Glomerular endothelial cell (primary cell): ENCODE measurements around the gene CPSF6. TPM values are rescaled to one million over a fixed set of nuclear protein-coding genes. Genes with fewer than 3 reads are reported as not detected.
"Not testable (repeated sequence)": the region's sequence is repeated elsewhere in the genome, so short reads cannot be mapped to it uniquely, and the experiment has no call there.

Experiments
- DNase-seq: peaks from one replicate; pipeline ENCODE4 v3.0.0-alpha.2; 2011; ENCODE audit warnings: low read depth, low spot score; ENCODE audit errors: extremely low read depth
- total RNA-seq: library from RNA; depleted of rRNA; stranded (reverse); fragments of >200 nt; gene quantifications from 2 replicates; pipeline ENCODE4 v1.2.3, GENCODE V29; 2015

The CPSF6 gene
- total RNA-seq, 1 donor from 2014 or later = 28.9 TPM

GRCh38 chr12:69254862-69255261, 15.5 kb downstream of the CPSF6 start:
- no peak for DNase-seq

- no peak for DNase-seq
Observed at GRCh38 chr12:69258655-69259054, 19.3 kb downstream of the CPSF6 start.

GRCh38 chr12:69262264-69262974, 23.1 kb downstream of the CPSF6 start:
- DNase-seq = no peak

DNA sequence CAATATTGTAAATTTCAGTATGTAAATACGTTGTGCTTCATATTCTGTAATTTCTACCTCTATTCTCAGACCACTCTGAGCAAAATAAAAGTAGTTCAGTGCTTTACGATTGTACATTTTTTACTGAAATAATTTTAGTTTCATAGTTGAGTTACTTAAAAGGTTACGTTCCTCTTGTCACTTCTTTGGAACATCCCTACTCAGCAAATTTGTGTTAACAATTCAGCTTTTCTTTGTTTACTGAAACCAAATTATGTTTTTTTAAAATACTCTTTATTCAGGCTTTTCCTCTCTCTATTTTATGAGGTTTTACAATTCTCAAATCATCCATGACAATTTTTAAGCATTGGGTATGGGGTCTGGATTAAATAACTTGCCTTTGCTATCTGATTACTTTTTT, 25.8 kb downstream of the CPSF6 start:
- DNase-seq = no peak

- not testable (repeated sequence) for DNase-seq
Observed at GRCh38 chr12:69265633-69266032, 26.3 kb downstream of the CPSF6 start.

- peak; percentile 42 for DNase-seq
Observed at GRCh38 chr12:69266036-69266635, 26.8 kb downstream of the CPSF6 start.

DNA sequence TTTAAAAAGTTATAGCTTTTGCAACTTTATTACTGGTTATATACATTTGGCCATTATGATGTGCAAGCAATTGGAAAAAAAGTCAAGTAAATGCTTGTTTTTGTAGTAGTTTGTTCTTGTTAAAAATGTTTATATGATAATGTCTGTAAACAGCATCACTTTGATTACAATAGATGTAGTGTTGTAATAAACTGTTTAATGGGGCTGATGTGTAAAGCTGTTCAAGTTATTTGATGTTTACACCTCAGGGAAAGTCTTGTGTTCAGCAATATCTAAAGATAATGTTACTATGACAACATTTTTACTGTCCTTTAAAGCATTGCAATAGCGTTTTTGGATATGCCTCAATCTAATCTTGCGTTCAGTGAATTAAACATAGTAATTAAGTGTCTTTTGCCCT, 30.4 kb downstream of the CPSF6 start:
- no peak for DNase-seq

DNA sequence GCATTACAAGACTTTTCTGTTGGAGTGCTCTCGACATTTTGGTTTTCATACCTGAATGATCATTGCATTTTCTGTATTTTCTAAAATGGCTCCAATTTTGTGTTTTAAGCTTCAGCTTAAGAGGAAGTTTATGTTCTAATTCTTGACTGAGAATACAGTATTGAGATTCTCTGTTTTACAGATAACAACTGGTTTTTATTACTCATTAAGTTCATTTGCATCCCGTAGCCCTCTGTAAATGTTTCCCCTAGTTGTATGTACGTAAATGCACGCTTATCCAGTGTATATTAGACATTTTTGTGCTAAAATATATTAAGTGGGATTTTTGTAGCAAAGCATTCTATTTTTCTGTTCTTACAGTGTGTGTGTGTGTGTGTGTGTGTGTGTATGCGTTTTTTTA, 33.1 kb downstream of the CPSF6 start:
- DNase-seq = no peak

- no peak for DNase-seq
Observed at GRCh38 chr12:69274861-69275260, 35.5 kb downstream of the CPSF6 start.

DNA sequence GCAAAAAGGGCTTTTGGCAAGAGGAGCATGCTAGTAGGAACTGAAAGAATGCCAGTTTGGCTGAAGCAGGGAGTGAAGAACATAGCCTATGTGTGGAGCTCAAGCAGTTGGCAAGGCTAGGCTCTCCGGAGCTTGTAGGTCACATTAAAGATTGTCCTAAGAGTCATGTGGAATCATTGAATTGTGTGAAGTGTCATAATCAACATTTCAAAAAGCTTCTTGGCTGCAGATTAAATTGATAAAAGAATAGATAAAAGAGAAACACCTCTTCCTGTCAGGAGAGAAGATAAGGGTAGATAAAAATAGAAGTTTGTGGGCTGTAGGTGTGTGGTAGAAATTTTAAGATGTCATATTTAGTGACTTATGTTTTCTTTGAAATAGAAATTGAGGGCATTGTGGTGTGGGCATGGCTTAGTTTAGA, 36.1 kb downstream of the CPSF6 start:
- DNase-seq = no peak

DNA sequence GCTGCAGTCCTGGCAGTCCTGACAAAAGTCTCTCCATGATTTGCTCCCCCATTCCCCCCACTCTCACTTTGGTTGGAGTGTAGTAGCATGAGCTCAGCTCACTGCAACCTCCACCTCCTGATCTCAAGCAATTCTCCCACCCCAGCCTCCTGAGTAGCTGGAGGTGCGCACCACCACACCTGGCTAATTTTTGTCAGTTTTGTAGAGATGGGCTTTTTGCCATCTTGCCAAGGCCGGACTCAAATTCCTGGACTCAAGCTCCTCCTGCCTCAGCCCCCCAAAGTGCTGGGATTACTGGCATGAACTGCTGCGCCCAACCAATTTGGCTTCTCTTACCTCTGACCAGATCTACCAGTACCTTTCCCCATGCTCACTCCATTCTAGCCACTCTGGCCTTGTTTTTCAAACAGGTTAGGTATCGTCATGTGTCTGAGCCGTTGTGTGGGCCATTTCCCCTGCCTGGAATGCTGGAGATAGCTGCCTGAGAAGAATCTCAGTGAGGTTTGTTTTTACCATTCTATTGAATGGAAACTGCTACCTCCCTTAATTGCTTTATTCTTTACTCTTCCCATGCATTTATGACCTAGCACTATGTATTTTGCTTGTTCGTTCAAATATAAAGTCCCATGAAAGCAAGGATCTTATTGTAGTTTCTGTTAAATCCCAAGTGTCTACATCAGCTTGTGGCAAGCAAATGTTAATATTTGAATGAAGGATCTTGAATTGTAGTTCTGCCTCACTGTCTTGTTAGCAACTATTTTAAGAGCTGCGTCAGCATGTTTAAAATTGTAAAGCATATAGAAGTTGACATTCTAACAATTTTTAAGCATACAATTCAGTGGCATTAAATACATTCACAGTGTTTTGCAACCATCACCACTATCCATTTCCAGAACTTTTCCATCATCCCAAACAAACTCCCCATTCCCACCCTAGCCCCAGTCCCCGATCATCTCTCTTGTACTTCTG, 39.7 kb downstream of the CPSF6 start:
- no peak for DNase-seq

DNA sequence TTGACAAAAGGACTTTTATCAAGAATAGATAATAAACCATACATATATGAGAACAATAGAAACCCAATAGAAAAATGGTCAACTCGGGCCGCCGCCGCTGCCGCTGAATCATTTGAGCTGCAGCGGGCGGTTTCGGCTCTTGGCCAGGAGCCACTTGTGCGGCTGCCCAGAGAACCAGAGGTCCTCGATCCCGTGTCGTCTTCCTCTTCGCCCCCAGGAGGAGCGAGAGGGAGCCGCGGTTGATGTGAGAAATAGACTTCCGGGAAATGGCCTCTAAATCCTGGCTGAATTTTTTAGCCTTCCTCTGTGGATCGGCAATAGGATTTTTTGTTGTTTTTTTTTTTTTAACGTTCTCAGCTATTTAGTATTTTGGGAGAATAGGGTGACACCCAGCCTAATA, 44.8 kb downstream of the CPSF6 start:
- DNase-seq = no peak

GRCh38 chr12:69287556-69287955, 48.2 kb downstream of the CPSF6 start:
- DNase-seq = no peak

DNA sequence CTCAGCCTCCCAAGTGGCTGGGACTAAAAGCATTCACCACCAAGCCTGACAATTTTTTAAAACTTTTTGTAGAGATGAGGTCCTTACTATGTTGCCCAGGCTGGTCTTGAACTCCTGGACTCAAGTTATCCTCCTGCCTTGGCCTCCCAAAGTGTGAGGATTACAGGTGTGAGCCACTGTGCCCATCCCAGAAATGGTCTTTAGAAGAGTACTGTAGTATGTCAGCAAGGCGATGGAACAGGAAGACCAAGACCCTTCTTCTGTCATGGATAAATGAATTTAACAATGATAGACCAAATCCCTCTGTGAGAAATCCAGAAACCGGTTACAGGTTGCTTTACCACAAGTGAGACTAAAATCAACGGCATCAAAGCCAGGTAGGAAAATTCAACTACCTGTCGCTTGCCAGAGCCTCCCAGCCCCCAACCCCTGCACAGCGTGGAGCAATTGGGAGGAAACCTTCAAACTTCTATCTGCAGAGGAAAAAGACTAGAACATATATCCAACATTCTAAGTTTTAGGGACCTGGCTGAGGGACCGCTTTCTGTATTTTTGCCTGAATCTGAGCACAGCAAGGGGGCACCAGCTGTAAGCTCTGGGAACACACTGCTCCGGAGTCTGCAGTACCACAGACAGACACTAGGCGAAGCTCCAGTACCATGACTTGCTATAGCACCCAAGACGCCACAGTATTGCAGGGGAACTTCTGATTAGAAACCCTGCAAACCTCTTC, 51.3 kb downstream of the CPSF6 start:
- DNase-seq = peak; percentile 52

DNA sequence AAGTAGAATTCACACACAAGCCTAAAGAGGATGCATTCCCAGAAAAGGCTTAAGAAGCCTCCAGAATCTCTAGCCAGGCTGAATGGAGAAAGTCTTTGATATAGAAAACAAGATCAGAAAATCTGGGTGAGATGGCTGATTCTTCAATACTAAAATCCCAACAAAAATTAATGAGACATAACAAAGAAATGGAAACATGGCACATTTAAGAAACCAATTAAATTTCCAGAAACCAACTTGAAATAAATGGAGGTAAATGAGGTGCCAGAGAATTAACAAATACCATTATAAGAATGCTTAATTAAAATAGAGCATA, 51.9 kb downstream of the CPSF6 start:
- no peak for DNase-seq

- no peak for DNase-seq
Observed at GRCh38 chr12:69298133-69298532, 58.8 kb downstream of the CPSF6 start.

DNA sequence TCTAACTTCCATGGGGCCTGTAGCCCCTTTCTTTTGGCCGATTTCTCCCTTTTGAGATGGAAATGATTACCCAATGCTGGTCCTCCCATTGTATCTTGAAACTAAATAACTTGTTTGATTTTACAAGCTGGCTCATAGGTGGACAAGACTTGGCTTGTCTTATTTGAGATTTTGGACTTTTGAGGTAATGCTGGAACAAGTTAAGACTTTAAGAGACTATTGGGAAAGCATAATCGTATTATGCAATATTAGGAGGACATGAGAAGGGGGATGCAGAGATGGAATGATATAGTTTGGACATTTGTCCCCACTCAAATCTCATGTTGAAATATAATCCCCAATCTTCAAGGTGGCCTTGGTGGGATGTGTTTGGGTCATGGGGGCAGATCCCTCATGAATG, 59.6 kb downstream of the CPSF6 start:
- DNase-seq = no peak

DNA sequence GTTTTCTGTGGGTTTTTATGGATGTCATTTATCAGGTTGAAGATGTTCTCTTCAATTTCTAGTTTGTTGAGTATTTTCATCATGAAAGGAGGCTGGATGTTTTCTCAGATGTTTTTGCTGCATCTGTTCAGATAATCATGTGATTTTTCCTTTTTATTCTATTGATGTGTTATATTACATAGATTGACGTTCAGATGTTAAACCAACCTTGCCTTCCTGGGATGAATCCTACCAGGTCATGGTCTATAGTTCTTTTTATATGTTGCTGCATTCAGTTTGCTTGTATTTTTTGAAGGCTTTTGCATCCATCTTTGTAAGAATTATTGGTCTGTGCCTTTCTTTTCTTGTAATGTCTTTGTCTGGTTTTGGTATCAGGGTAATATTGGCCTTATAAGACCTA, 64.9 kb downstream of the CPSF6 start:
- DNase-seq = no peak

DNA sequence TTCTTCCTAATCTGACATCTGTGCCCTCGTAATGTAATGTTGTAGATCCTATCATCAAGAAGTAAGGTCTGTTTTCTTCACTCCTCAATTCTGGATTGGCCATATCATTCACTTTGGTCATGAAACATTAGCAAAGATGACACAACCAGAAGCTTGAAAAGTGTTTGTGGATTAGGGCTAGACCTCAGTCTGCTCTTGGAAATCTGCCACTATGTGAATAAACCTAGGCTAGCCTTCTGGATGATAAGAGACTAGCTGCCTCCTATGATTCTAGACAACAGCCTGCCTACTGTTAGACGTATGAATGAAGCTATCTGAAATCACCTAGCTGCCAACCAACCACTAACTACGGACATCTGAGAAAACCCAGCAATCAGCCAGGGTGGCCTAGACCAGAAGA, 70.1 kb downstream of the CPSF6 start:
- DNase-seq = no peak

DNA sequence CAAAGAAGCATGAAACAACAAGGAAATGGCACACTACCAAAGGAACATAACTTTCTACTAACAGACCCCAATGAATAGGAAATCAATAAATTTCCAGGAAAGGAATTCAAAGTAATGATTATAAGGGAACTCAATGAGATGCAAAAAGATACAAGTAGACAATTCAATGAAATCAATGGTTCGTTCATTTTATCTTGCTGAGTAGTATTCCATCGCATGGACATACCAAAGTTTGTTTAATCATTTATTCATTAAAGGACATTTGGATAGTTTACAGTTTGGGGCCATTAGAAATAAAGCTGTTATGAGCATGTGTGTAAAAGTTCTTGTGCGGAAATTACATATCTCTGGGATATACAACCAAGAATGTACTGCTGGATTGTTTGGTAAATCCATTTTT, 73.8 kb downstream of the CPSF6 start:
- no peak for DNase-seq

GRCh38 chr12:69316784-69317183, 77.4 kb downstream of the CPSF6 start:
- DNase-seq = not testable (repeated sequence)
